Neural progenitor cell (in vitro differentiated cells): ENCODE measurements around the gene STAT5B. TPM values are rescaled to one million over a fixed set of nuclear protein-coding genes. Genes with fewer than 3 reads are reported as not detected.
A peak's percentile ranks its signal among the peaks of the same experiment; 100 is the strongest.

ENCODE experiments used
- DNase-seq: peaks from one replicate; pipeline ENCODE4 v3.0.0-alpha.2; 2016; ENCODE audit warnings: low spot score
- H2AFZ ChIP-seq: fragments of 200-600 bp; sonication (generic); replicated peaks from 2 replicates; pipeline ENCODE4 v1.6.1; 2016; ENCODE audit warnings: antibody characterized with exemption
- H3F3A ChIP-seq: fragments of 200-600 bp; sonication (generic); 2 replicates; pipeline ENCODE4 v1.6.1; 2016; ENCODE audit warnings: antibody characterized with exemption, low read depth
- H3K27ac ChIP-seq: fragments of 200-600 bp; sonication (generic); 2 replicates; pipeline ENCODE4 v1.5.1; 2016; ENCODE audit warnings: mild to moderate bottlenecking
- H3K27me3 ChIP-seq: fragments of 200-600 bp; sonication (generic); 2 replicates; pipeline ENCODE4 v1.6.1; 2016; ENCODE audit warnings: mild to moderate bottlenecking, moderate library complexity
- H3K36me3 ChIP-seq: fragments of 200-600 bp; sonication (generic); 2 replicates; pipeline ENCODE4 v1.5.1; 2016
- H3K4me1 ChIP-seq: fragments of 200-600 bp; sonication (generic); 2 replicates; pipeline ENCODE4 v1.6.1; 2016; ENCODE audit warnings: mixed run types
- H3K4me2 ChIP-seq: fragments of 200-600 bp; sonication (generic); 2 replicates; pipeline ENCODE4 v1.6.1; 2016
- H3K4me3 ChIP-seq: fragments of 200-600 bp; sonication (generic); 2 replicates; pipeline ENCODE4 v1.5.1; 2016
- H3K79me2 ChIP-seq: fragments of 200-600 bp; sonication (generic); 2 replicates; pipeline ENCODE4 v1.6.1; 2016; ENCODE audit warnings: low read depth
- H3K9ac ChIP-seq: fragments of 200-600 bp; sonication (generic); 2 replicates; pipeline ENCODE4 v1.6.1; 2016
- H3K9me3 ChIP-seq: fragments of 200-600 bp; sonication (generic); 2 replicates; pipeline ENCODE4 v1.5.1; 2016; ENCODE audit warnings: low read depth
- H4K20me1 ChIP-seq: fragments of 200-600 bp; sonication (generic); 2 replicates; pipeline ENCODE4 v1.6.1; 2016; ENCODE audit warnings: low read depth
- H3K27ac Mint-ChIP-seq: 3 replicates; pipeline ENCODE4 v1.8.0; 2021; ENCODE audit warnings: mixed read lengths
- H3K27me3 Mint-ChIP-seq: 2 replicates; pipeline ENCODE4 v1.8.0; 2022; ENCODE audit warnings: low read depth, mild to moderate bottlenecking, inconsistent platforms, moderate library complexity, mixed read lengths; ENCODE audit not compliant: insufficient read depth
- H3K36me3 Mint-ChIP-seq: 3 replicates; pipeline ENCODE4 v1.8.0; 2021; ENCODE audit warnings: mixed read lengths
- H3K4me1 Mint-ChIP-seq: 3 replicates; pipeline ENCODE4 v1.8.0; 2021; ENCODE audit warnings: mixed read lengths
- H3K4me3 Mint-ChIP-seq: 3 replicates; pipeline ENCODE4 v1.8.0; 2021; ENCODE audit warnings: mild to moderate bottlenecking, moderate library complexity, mixed read lengths
- H3K9me3 Mint-ChIP-seq: 3 replicates; pipeline ENCODE4 v1.8.0; 2020; ENCODE audit warnings: mixed read lengths
- CTCF ChIP-seq: fragments of 200-600 bp; sonication (generic); IDR thresholded peaks from 2 replicates; pipeline ENCODE4 v1.5.1; 2017; ENCODE audit warnings: antibody characterized with exemption, mild to moderate bottlenecking
- EZH2 ChIP-seq: fragments of 200-600 bp; sonication (generic); IDR thresholded peaks from 2 replicates; pipeline ENCODE4 v1.6.1; 2017; ENCODE audit warnings: antibody characterized with exemption, mild to moderate bottlenecking, moderate library complexity
- EZH2phosphoT487 ChIP-seq: fragments of 200-600 bp; sonication (generic); IDR thresholded peaks from 2 replicates; pipeline ENCODE4 v1.6.1; 2017; ENCODE audit warnings: antibody characterized with exemption
- total RNA-seq: library from RNA; depleted of rRNA; stranded (reverse); fragments of >200 nt; gene quantifications from 2 replicates; pipeline ENCODE4 v1.2.3, GENCODE V29; 2015; ENCODE audit warnings: low replicate concordance

The STAT5B gene
- total RNA-seq, 1 donor from 2014 or later: 96.4 TPM

GRCh38 chr17:42166196-42166763, 109.9 kb downstream of the STAT5B start:
- Mint-ChIP-seq H3K27me3 (peaks cover 13% of the 10 kb centered on the region), H3K4me1 (peaks cover 3% of the 10 kb centered on the region), H3K36me3 (no peaks in the 10 kb centered on the region), H3K27ac (no peak overlapping the region), H3K9me3 (no peaks in the 10 kb centered on the region), H3K4me3 (no peak overlapping the region)
- Histone ChIP-seq H3F3A (no peaks in the 10 kb centered on the region), H4K20me1 (no peaks in the 10 kb centered on the region), H3K27ac (no peak overlapping the region), H3K9ac (no peak overlapping the region), H3K36me3 (no peaks in the 10 kb centered on the region), H3K4me3 (no peak overlapping the region), H3K4me2 (no peak overlapping the region), H3K4me1 (no peaks in the 10 kb centered on the region), H3K27me3 (no peaks in the 10 kb centered on the region), H2AFZ (no peak overlapping the region), H3K79me2 (no peaks in the 10 kb centered on the region), H3K9me3 (no peaks in the 10 kb centered on the region)
- no peak for DNase-seq
- TF ChIP-seq EZH2 (no peak), CTCF (no peak), EZH2phosphoT487 (no peak)

- Histone ChIP-seq H3K27me3 (no peaks in the 10 kb centered on the region), H3K4me2 (no peak overlapping the region), H3K79me2 (no peaks in the 10 kb centered on the region), H2AFZ (no peak overlapping the region), H4K20me1 (no peaks in the 10 kb centered on the region), H3K9me3 (no peaks in the 10 kb centered on the region), H3K36me3 (no peaks in the 10 kb centered on the region), H3F3A (no peaks in the 10 kb centered on the region), H3K27ac (no peak overlapping the region), H3K9ac (no peak overlapping the region), H3K4me3 (no peak overlapping the region), H3K4me1 (no peaks in the 10 kb centered on the region)
- Mint-ChIP-seq H3K4me3 (no peak overlapping the region), H3K27me3 (peaks cover 13% of the 10 kb centered on the region), H3K4me1 (peaks cover 3% of the 10 kb centered on the region), H3K9me3 (no peaks in the 10 kb centered on the region), H3K36me3 (no peaks in the 10 kb centered on the region), H3K27ac (no peak overlapping the region)
- TF ChIP-seq EZH2phosphoT487: no peak
- TF ChIP-seq EZH2: no peak
- TF ChIP-seq CTCF: no peak
- DNase-seq: no peak
These were observed 110.4 kb downstream of the STAT5B start for GRCh38 chr17:42165751-42166150.

GRCh38 chr17:42163696-42164407, 112.3 kb downstream of the STAT5B start:
- H4K20me1 ChIP-seq: no peaks in the 10 kb centered on the region
- H3F3A ChIP-seq: no peaks in the 10 kb centered on the region
- no peaks in the 10 kb centered on the region for H3K4me1 ChIP-seq
- no peaks in the 10 kb centered on the region for H3K79me2 ChIP-seq
- H2AFZ ChIP-seq: no peak overlapping the region
- peak overlapping the region; percentile 74 for H3K27ac Mint-ChIP-seq
- H3K4me2 ChIP-seq: no peak overlapping the region
- H3K36me3 ChIP-seq: no peaks in the 10 kb centered on the region
- no peak overlapping the region for H3K9ac ChIP-seq
- no peak overlapping the region for H3K27ac ChIP-seq
- no peaks in the 10 kb centered on the region for H3K9me3 ChIP-seq
- H3K9me3 Mint-ChIP-seq: no peaks in the 10 kb centered on the region
- H3K27me3 ChIP-seq: no peaks in the 10 kb centered on the region
- H3K4me1 Mint-ChIP-seq: peaks cover 19% of the 10 kb centered on the region
- H3K4me3 Mint-ChIP-seq: no peak overlapping the region
- H3K27me3 Mint-ChIP-seq: peaks cover 15% of the 10 kb centered on the region
- H3K4me3 ChIP-seq: no peak overlapping the region
- DNase-seq: no peak
- no peak for TF ChIP-seq EZH2phosphoT487
- TF ChIP-seq CTCF: no peak
- no peak for TF ChIP-seq EZH2
- H3K36me3 Mint-ChIP-seq: no peaks in the 10 kb centered on the region
